ENCODE results near the gene CNN1.
"Not testable (repeated sequence)": the region's sequence is repeated elsewhere in the genome, so short reads cannot be mapped to it uniquely, and the experiment has no call there.

Gene CNN1

DNA sequence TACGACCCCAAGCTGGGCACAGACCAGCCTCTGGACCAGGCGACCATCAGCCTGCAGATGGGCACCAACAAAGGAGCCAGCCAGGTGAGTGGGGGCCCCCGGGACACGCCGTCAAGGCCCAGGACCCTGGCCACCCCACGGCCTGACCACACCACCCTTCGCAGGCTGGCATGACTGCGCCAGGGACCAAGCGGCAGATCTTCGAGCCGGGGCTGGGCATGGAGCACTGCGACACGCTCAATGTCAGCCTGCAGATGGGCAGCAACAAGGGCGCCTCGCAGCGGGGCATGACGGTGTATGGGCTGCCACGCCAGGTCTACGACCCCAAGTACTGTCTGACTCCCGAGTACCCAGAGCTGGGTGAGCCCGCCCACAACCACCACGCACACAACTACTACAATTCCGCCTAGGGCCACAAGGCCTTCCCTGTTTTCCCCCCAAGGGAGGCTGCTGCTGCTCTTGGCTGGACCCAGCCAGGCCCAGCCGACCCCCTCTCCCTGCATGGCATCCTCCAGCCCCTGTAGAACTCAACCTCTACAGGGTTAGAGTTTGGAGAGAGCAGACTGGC is 10.8 kb downstream of the CNN1 start:
- no peak for DNase-seq
- no peaks in the 10 kb centered on the region for H3K9me3 Mint-ChIP-seq
- peaks cover 2% of the 10 kb centered on the region for H3K27me3 Mint-ChIP-seq
- H3K4me1 Mint-ChIP-seq, result peaks cover 5% of the 10 kb centered on the region
- ATAC-seq, result no peak
- H3K27ac Mint-ChIP-seq, result no peak overlapping the region
- H3K4me3 Mint-ChIP-seq, result no peak overlapping the region
- H3K36me3 Mint-ChIP-seq (ENCODE audit: low read depth), result peaks cover 3% of the 10 kb centered on the region

DNA sequence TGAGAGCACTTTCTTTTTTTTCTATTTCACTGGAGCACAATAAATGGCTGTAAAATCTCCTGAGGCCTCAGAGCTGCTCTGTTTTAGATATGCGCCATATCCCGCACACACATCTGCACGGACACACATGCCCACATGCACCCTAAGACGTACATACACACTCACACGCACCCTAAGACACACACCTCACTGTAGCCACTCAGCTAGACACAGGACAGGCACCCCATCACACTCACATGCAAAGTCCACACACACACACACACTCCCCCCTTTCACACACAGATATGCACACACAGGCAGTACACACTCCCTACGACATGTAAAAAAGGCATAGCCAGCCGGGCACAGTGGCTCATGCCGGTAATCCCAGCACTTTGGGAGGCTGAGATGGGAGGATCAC is 11.6 kb downstream of the CNN1 start:
- peaks cover 7% of the 10 kb centered on the region for H3K4me1 Mint-ChIP-seq
- ATAC-seq (no peak), DNase-seq (no peak)
- no peak overlapping the region for H3K4me3 Mint-ChIP-seq
- no peaks in the 10 kb centered on the region for H3K27me3 Mint-ChIP-seq
- H3K9me3 Mint-ChIP-seq, result no peaks in the 10 kb centered on the region
- no peak overlapping the region for H3K27ac Mint-ChIP-seq
- peaks cover 3% of the 10 kb centered on the region for H3K36me3 Mint-ChIP-seq (ENCODE audit: low read depth)

DNA sequence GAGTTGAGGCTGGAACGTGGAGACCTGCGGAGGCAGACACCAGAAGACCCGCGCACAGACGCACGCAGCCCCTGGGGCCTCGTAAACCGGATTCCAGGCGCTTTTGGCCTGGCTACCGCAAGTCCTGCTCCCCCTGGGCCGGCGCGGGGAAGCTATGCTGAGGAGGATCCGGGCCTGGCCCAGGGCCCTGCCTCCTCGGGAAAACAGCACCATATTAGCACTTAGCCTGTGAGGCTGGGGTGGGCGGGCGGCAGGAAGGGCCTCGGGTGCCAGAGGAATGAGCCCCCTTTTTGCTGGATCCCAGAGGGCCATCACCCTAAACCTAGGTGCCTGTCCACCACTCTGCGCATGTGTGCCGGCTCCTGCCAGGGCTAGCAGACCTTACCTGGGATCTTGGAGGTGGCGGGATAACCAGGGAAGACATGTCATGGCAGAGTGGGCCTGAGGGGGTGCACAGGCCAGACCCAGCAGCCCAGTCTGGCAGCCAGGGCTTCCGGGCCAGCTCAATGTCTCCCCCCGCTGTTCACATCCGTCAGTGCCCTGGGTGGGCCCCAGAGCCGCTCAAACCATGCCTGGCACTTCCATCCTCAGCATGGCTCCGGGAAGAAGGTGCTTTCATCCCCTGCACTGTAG is 13.1 kb downstream of the CNN1 start:
- Mint-ChIP-seq H3K36me3 (ENCODE audit: low read depth) (peaks cover 8% of the 10 kb centered on the region), H3K9me3 (no peaks in the 10 kb centered on the region), H3K27me3 (no peaks in the 10 kb centered on the region), H3K4me1 (peaks cover 16% of the 10 kb centered on the region), H3K27ac (no peak overlapping the region), H3K4me3 (no peak overlapping the region)
- DNase-seq, result peak; percentile 39
- no peak for ATAC-seq

DNA sequence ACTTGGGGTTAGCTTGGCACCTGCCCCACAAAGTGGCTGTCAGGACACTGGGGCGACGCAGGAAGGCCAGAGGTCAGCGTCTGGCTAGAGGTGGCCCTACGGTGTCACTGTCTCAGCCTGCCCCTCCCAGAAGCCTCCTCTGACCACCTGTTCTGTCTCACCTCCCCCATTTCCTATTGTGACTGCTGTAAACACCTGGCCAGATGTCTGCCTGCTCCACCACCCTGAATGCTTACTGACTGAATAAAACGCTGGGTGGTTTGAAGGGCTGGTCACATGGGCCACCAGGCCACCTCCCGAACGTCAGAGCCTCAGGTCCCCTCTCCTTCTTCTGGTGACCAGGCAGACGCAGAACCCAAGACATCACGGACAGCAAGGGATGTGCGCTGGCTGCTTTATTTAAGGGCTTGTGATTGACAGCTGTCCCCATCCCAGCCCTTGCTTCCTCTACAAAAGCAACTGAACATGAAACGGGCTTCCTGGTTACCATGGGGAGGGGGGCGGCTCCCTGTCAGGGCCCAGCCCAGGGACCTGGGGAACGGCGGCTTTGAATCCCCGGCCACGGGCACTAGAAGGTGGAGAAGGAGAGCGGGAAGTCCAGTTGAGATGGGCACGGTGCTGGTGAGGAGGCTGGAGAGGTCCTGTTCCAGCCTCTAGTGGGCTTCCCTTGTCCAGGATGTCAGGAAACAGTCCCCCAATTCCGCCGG is 14.2 kb downstream of the CNN1 start:
- ATAC-seq (no peak), DNase-seq (no peak)
- Mint-ChIP-seq H3K4me3 (no peak overlapping the region), H3K36me3 (ENCODE audit: low read depth) (peaks cover 8% of the 10 kb centered on the region), H3K4me1 (peaks cover 25% of the 10 kb centered on the region), H3K9me3 (no peaks in the 10 kb centered on the region), H3K27me3 (no peaks in the 10 kb centered on the region), H3K27ac (no peak overlapping the region)

DNA sequence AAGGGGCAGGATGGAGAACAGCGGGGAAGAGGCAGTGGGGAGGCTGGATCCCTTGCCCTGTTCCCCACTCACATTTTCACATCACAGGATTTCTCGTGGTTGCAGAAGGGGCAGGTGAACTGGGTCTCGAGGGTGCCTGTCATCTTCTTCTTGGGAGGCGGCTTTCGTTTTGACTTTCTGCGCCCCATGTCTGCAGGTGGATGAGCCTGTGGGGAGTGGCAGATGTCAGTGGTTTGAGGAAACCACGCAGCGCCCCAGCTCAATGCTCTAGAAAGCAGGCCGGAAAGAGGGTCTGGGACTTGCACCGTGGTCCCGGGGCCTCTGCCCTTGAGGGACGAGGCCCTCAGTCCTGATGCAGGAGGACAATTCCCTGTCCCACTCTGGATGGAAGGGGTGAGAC is 15.5 kb downstream of the CNN1 start:
- no peaks in the 10 kb centered on the region for H3K9me3 Mint-ChIP-seq

GRCh38 chr19:11555246-11555645 is 16.6 kb downstream of the CNN1 start:
- Mint-ChIP-seq H3K4me3 (no peak overlapping the region), H3K27me3 (no peaks in the 10 kb centered on the region), H3K36me3 (ENCODE audit: low read depth) (peaks cover 10% of the 10 kb centered on the region), H3K9me3 (no peaks in the 10 kb centered on the region), H3K27ac (peak overlapping the region; percentile 17), H3K4me1 (peaks cover 39% of the 10 kb centered on the region)
- no peak for DNase-seq
- no peak for ATAC-seq

More for the DNA sequence above, 15.5 kb downstream of the CNN1 start:
- no peaks in the 10 kb centered on the region for H3K27me3 Mint-ChIP-seq
- H3K4me3 Mint-ChIP-seq, result no peak overlapping the region
- DNase-seq, result no peak
- no peak for ATAC-seq
- H3K36me3 Mint-ChIP-seq (ENCODE audit: low read depth), result peaks cover 10% of the 10 kb centered on the region
- peaks cover 33% of the 10 kb centered on the region for H3K4me1 Mint-ChIP-seq
- peak overlapping the region; percentile 18 for H3K27ac Mint-ChIP-seq

GRCh38 chr19:11556634-11557420 is 18.2 kb downstream of the CNN1 start:
- ATAC-seq (no peak), DNase-seq (no peak)
- Mint-ChIP-seq H3K9me3 (no peaks in the 10 kb centered on the region), H3K36me3 (ENCODE audit: low read depth) (peaks cover 14% of the 10 kb centered on the region), H3K27ac (peak overlapping the region; percentile 63), H3K4me3 (peak overlapping the region; percentile 92), H3K4me1 (peaks cover 48% of the 10 kb centered on the region), H3K27me3 (no peaks in the 10 kb centered on the region)

DNA sequence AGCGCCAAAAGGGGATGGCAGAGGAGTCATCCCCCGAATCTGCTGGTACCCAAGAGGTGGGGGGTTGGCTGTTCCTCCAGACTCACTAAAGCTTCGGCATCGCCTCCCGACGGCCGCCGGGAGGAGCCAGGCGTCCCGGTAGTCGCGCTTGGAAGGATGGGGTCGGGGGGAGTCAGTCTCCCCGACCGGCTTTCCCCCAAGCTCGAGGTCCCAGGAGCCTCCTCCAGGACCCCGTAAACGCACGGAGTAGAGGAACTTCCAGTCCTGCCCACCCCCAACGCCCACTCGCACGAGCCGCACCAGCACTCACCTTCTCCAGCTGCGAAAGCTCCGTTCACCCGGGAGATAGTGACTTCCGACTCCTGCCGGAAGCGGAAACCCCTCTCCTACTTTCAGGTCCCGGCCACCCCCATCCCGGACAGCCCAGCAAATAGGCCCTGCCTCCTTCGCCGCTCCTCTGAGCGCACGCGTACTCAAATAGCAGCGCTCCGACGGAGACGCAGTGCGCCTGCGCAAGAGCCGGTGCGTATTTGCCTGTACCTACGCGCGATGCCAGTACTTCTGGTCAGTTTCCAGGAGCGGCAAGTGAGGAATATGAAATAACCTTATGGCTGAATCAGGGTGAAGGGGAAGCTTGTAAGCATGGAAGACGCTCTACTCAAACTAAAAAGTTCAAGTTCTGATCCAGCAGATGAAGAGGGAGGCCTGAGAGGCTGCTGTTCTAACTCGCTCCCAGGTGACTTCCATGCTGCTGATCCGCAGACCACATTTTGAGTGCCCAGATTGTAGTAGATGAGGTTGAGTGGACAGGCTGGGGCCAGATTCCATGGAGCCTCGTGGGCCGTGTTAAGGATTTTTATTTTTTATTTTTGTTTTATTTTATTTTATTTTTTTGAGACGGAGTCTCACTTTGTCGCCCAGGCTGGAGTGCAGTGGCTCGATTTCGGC is 20.5 kb downstream of the CNN1 start, which contains the start of gene ELOF1:
Gene ELOF1 (minus strand): TSS at position 350 of the 948 bp plus-strand sequence. CDS start 4,883 bp downstream, outside the sequence.
- Mint-ChIP-seq H3K9me3 (no peaks in the 10 kb centered on the region), H3K4me3 (peak within 1 kb of the TSS; percentile 92), H3K27me3 (no peaks in the 10 kb centered on the region), H3K27ac (peak within 1 kb of the TSS; percentile 93), H3K4me1 (peaks cover 48% of the 10 kb centered on the region), H3K36me3 (ENCODE audit: low read depth) (peaks cover 12% of the 10 kb centered on the region)
- ATAC-seq, result peak; percentile 96
- DNase-seq, result peak; percentile 97

DNA sequence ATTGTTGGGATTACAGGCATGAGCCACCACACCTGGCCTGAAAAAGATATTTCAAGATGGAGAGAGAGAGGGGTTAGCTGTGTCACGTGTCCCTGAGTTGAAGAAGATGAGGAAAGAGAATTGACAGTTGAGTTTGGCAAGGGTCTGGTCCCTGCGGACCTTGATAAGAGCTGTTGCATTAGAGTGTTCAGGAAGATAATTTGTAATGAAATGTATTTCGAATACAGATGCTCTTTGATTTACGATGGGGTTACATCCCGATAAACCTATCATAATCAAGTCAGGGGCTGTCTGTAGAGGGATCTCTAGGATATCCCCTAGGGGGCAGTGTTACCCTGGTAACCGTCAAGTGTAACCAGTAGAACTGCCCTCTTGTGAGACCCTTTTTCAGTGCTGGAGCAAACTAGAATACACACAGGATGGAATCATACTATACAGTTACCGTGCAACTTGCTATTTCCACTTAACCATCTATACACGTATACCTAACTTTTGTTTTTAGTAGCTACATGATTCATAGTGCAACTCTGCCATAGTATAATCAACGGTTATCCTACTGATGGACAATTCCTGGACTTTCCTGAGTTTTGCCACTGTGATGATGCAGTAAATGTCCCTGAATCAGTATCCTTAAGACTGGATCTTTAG is 21.9 kb downstream of the CNN1 start:
- H3K27ac Mint-ChIP-seq, result peak overlapping the region; percentile 86
- ATAC-seq, result peak; percentile 69
- H3K9me3 Mint-ChIP-seq, result no peaks in the 10 kb centered on the region
- no peaks in the 10 kb centered on the region for H3K27me3 Mint-ChIP-seq
- peaks cover 42% of the 10 kb centered on the region for H3K4me1 Mint-ChIP-seq
- peaks cover 10% of the 10 kb centered on the region for H3K36me3 Mint-ChIP-seq (ENCODE audit: low read depth)
- peak; percentile 71 for DNase-seq
- peak overlapping the region; percentile 92 for H3K4me3 Mint-ChIP-seq

DNA sequence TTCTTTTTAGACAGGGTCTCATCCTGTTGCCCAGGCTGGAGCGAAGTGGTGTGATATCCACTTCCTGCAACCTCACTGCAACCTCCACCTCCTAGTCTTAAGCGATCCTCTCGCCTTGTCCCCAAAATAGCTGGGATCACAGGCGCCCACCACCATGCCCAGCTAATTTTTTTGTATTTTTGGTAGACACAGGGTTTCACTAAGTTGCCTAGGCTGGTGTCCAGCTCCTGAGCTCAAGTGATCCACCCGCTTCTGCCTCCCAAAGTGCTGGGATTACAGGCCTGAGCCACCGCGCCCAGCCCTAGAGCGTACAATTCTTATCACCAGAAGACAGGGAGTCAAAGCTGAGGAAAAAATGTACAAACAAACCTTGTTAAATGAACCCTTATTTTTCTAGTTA is 24.9 kb downstream of the CNN1 start:
- no peak for ATAC-seq
- Mint-ChIP-seq H3K4me1 (peaks cover 30% of the 10 kb centered on the region), H3K27ac (peak overlapping the region; percentile 31), H3K4me3 (no peak overlapping the region), H3K27me3 (no peaks in the 10 kb centered on the region), H3K9me3 (no peaks in the 10 kb centered on the region), H3K36me3 (ENCODE audit: low read depth) (peaks cover 5% of the 10 kb centered on the region)
- no peak for DNase-seq

DNA sequence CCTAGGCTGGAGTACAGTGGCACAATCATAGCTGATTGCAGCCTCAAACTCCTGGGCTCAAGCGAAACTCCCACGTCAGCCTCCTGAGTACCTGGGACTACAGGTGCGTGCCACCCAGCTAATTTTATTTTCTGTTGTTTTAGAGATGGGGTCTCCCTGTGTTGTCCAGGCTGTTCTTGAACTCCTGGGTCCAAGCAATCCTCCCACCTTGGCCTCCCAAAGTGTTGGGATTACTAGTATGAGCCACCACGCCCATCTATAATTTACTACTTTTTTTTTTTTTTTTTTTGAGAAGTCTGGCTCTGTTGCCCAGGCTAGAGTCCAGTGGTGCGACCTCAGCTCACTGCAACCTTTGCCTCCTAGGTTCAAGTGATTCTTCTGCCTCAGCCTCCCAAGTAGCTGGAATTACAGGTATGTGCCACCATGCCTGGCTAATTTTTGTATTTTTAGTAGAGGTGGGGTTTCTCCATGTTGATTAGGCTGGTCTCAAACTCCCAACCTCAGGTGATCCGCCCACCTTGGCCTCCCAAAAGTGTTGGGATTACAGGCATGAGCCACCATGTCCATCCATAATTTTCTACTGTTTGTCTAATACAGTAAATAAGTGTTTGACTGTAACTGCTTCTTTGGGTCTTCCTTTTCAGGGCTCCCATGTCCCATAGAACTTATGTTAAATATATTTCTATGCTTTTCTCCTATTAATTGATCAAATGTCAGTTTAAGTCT is 25.6 kb downstream of the CNN1 start:
- ATAC-seq, H3K27ac Mint-ChIP-seq, DNase-seq: not testable (repeated sequence)

GRCh38 chr19:11565649-11565980 is 27.0 kb downstream of the CNN1 start:
- H3K4me3 Mint-ChIP-seq; H3K27ac Mint-ChIP-seq; DNase-seq; H3K36me3 Mint-ChIP-seq (ENCODE audit: low read depth); H3K27me3 Mint-ChIP-seq; ATAC-seq; H3K9me3 Mint-ChIP-seq: not testable (repeated sequence)
- H3K4me1 Mint-ChIP-seq, result peaks cover 27% of the 10 kb centered on the region

More for the DNA sequence above, 25.6 kb downstream of the CNN1 start:
- not testable (repeated sequence) for H3K36me3 Mint-ChIP-seq (ENCODE audit: low read depth); H3K9me3 Mint-ChIP-seq; H3K4me3 Mint-ChIP-seq; H3K27me3 Mint-ChIP-seq
- peaks cover 29% of the 10 kb centered on the region for H3K4me1 Mint-ChIP-seq

GRCh38 chr19:11566164-11566563 is 27.5 kb downstream of the CNN1 start:
- ATAC-seq (no peak), DNase-seq (no peak)
- Mint-ChIP-seq H3K27ac (no peak overlapping the region), H3K4me3 (no peak overlapping the region), H3K27me3 (no peaks in the 10 kb centered on the region), H3K4me1 (peaks cover 24% of the 10 kb centered on the region), H3K9me3 (no peaks in the 10 kb centered on the region), H3K36me3 (ENCODE audit: low read depth) (peaks cover 2% of the 10 kb centered on the region)

All from activated naive CD8-positive, alpha-beta T cell treated with anti-CD3 and anti-CD28 coated beads, Interleukin-2, amount 50 U/mL, for 24 hours (primary cell).